Fibroblast of skin of back (primary cell): ENCODE measurements around the gene CTXN3.

ENCODE experiments used
- DNase-seq: peaks from one replicate; pipeline ENCODE4 v3.0.0-alpha.2; 2013

CTXN3 gene

GRCh38 chr5:127700237-127700766 is 51.4 kb downstream of the CTXN3 start:
- no peak for DNase-seq

GRCh38 chr5:127702434-127702833 is 53.6 kb downstream of the CTXN3 start:
- DNase-seq = no peak

DNA sequence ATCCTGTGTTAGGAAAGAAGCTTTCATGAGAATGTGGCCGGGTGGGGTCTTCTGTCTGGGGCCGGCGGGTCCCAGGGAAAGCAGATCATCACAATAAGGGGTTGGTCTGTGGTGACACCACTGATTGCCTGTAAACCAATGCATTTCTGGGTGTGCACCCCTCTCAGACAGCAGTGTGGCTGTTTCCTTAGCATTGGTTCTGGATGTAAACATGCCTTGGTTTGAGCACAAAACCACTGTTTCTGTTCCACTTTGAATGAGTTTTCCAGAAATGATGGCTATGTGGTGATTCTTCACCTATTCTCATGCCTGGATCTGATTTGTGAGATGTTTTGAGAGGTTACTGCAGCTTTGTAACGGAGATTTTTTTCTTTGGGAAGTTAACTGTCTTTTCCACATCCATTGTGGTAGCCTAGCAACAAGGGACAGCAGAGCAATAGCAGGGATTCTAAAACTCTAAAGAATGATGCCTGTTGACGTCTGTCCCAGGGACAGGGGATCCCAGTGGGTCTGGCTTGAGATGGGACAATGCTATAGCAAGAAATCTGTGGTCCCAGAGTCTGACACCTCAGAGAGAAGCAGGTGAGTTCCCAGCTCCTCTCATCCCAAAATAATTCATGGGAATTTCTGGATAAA is 54.2 kb downstream of the CTXN3 start, which contains the start of gene CCDC192:
Gene CCDC192, plus strand, starts transcription at position 466 of the 636 bp plus-strand sequence. Its CDS starts 55 bp downstream, at position 521.
- DNase-seq = no peak

DNA sequence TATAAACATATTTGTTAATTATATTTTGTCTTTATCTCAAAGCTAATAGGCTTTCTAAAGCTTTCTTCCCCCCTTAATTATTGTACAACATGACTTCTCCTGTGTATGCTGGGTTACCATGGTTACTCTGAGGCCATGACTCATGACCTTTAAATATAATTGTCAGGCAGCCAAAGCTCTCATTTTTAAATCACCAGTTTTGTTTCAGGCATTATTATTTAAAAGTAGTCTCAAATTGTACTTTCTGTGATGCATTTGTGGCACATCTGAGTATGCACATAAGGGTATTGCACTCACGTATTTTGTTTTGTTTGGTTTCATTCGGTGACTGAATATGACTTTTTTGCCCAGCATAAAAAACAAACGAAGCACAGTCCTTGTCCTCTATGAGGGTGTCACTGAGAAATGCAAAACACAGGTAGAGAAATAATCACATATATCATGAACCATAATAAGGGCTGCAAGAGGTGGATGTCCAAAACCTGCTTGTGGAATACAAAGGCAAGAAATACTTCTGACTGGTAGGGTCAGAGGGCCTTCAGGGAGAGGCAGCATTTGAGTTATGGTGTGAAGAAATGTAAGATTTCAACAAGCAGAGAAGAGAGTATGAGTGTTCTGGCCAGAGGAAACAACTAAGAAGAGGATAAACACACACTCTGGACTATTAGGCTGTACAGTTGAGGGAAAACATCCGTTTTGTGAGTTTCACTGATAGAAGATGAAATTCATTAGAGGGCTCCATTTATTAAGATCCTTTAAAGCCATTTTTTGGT is 56.4 kb downstream of the CTXN3 start:
- DNase-seq = peak; percentile 83

DNA sequence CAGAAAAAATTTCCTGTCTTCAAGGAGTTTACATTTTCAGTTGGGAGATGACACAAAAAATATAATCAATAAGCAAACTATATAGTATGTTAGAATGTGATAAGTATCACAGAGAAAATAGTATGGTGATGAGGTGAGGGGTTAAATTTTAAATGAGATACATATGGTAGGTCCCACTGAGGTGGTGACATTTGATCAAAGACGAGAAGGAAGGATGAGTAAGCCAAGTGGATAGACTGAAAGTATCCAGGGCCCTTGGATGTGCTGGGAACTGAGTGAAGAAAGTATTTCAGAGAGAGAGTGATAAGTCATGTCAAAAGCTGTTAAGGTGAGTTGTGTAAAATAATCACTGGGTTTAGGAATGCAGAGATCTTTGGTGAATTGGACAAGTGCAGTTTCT is 57.8 kb downstream of the CTXN3 start:
- no peak for DNase-seq

DNA sequence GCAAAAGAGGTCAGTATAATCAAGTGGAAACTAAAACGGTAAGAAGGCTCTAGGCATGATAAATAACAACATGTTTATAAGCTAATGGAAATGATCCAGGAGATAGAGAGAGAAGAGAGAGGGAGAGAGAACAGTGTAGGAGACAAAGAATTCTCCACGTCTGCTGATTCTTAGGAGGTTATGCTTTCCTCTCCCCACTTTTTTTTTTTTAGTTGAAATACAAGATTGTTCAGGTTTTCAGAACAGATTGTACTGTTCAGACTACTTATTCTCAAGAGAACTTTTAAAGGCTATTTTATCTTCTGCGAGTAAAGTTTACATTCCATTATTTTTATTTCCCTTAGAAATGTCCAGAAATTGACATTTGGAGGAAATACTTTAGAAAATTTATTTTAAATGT is 58.3 kb downstream of the CTXN3 start:
- DNase-seq = no peak
